Measurements from ENCODE around the gene ENTR1. TPM values are rescaled to one million over a fixed set of nuclear protein-coding genes. Genes with fewer than 3 reads are reported as not detected.

Gene ENTR1
- total RNA-seq, 3 donors from 2014 or later = 27.8 to 47.6 (median 33.2) TPM

DNA sequence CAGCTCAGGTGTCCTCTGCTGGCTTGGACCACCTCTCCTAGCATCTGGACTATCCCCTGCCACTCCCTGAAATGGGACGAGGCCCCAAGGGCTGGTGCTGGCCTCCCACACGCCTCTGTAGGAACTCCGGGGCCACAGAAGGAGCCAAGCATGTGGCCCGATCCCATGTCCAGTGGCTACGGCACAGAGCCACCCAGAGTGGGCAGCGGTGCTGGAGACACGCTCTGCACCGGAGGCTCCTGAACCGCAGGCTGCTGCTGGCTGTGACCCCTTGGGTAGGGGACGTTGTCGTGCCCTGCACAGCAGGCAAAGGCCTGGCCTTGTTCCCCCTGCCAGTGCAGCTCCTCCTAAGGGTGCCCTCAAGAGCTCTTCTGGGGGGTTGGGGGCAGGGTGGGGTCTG, 30.5 kb downstream of the ENTR1 start:
- Histone ChIP-seq H3K9me3 (no peaks in the 10 kb centered on the region), H3K4me1 (ENCODE audit: low read depth) (no peaks in the 10 kb centered on the region), H3K36me3 (ENCODE audit: low read depth) (peaks cover 6% of the 10 kb centered on the region), H3K4me3 (no peak overlapping the region)
- no peak for DNase-seq
- TF ChIP-seq, protein P1, sequence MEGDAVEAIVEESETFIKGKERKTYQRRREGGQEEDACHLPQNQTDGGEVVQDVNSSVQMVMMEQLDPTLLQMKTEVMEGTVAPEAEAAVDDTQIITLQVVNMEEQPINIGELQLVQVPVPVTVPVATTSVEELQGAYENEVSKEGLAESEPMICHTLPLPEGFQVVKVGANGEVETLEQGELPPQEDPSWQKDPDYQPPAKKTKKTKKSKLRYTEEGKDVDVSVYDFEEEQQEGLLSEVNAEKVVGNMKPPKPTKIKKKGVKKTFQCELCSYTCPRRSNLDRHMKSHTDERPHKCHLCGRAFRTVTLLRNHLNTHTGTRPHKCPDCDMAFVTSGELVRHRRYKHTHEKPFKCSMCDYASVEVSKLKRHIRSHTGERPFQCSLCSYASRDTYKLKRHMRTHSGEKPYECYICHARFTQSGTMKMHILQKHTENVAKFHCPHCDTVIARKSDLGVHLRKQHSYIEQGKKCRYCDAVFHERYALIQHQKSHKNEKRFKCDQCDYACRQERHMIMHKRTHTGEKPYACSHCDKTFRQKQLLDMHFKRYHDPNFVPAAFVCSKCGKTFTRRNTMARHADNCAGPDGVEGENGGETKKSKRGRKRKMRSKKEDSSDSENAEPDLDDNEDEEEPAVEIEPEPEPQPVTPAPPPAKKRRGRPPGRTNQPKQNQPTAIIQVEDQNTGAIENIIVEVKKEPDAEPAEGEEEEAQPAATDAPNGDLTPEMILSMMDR (IDR thresholded peaks at IDR 0.05) = no peak
- ATAC-seq = no peak
- intact Hi-C loops (cut with DNase I, micrococcal nuclease) = no loop called here

DNA sequence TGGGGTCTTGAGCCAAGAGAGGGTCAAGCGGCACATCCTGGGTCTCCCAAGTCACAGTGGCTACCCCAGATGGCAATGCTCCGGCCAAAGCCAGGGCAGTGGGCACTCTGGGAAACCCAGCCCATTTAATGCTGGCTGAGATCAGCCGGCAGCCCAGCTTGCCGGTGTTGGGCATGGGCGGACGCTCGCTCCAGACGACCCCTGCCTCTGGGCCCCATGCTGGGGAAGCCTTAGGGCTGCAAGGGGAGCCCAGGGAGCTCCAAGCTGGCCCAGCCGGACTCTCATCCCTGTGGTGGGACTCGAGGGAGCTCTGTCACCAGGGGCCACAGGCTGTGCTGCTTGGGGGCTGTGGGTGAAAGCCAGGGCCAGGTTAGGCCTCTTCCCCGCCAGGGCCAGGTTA, 31.0 kb downstream of the ENTR1 start:
- H3K9me3 ChIP-seq = no peaks in the 10 kb centered on the region
- TF ChIP-seq, protein P1 (IDR thresholded peaks at IDR 0.05) = no peak
- H3K4me1 ChIP-seq (ENCODE audit: low read depth) = no peaks in the 10 kb centered on the region
- H3K4me3 ChIP-seq = no peak overlapping the region
- intact Hi-C loops (cut with DNase I, micrococcal nuclease) = no loop called here
- DNase-seq (no peak), ATAC-seq (no peak)
- peaks cover 6% of the 10 kb centered on the region for H3K36me3 ChIP-seq (ENCODE audit: low read depth)

DNA sequence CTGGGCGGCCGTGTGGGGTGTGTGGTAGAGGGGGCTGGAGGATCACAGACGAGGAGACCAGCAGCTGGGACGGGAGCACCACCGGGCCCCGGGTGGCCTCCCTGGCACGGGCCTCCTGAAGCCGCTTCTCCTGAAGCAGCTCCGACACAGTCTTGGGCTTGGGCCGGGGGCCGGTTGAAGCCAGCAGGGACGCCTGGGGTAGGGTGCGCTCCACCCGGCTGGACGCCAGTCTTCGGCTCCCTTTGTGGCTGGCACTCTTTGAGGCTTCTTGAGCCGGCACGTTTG, 31.5 kb downstream of the ENTR1 start:
- TF ChIP-seq, protein P1 (IDR thresholded peaks at IDR 0.05) = no peak
- Histone ChIP-seq H3K36me3 (ENCODE audit: low read depth) (peaks cover 6% of the 10 kb centered on the region), H3K4me3 (no peak overlapping the region), H3K4me1 (ENCODE audit: low read depth) (no peaks in the 10 kb centered on the region), H3K9me3 (no peaks in the 10 kb centered on the region)
- no peak for ATAC-seq
- intact Hi-C loops (cut with DNase I, micrococcal nuclease) = no loop called here
- no peak for DNase-seq

DNA sequence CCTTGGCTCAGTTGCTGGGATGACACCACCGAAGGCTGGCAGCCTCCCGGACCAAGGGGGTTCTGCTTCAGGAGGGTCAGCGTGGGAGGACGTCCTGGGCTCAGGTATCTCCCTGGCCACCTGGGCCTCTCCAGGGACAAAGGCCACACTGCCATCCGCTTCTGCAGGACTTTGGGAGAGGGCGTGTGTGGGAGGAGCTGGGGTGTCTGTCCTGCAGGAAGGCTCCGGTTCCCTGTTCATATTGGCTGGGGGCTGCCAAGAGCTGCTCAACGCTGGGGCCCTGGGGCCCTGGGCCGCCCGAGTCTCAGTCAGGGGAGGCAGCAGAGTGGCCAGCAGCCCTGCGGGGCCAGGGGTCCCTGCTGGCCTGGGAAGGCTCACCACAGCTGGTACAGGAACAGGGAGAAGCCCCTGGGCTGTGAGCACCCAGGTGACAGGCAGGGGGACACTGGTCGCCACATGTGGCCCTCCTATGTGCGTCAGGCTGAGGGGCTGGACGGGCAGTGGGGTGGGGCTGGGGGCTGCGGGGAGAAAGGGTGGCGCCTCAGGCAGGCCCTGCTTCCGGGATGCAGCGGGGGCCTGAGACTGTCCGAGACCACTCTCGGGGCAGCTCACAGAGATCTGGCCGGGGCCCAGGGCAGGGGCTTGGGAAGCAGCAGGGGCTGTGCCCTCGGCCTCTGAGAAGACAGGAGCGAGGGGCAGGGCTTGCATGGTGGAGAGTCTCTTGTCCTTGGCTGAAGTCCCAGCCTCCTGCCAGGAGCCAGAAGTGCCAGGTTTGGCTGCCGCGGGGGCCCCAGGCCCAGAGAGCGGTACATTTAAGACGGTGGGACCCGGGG, 32.0 kb downstream of the ENTR1 start:
- H3K9me3 ChIP-seq = no peaks in the 10 kb centered on the region
- intact Hi-C loops (cut with DNase I, micrococcal nuclease) = no loop called here
- TF ChIP-seq, protein P1 (IDR thresholded peaks at IDR 0.05) = no peak
- H3K4me1 ChIP-seq (ENCODE audit: low read depth) = no peaks in the 10 kb centered on the region
- peaks cover 6% of the 10 kb centered on the region for H3K36me3 ChIP-seq (ENCODE audit: low read depth)
- DNase-seq = no peak
- no peak for ATAC-seq
- H3K4me3 ChIP-seq = no peak overlapping the region

DNA sequence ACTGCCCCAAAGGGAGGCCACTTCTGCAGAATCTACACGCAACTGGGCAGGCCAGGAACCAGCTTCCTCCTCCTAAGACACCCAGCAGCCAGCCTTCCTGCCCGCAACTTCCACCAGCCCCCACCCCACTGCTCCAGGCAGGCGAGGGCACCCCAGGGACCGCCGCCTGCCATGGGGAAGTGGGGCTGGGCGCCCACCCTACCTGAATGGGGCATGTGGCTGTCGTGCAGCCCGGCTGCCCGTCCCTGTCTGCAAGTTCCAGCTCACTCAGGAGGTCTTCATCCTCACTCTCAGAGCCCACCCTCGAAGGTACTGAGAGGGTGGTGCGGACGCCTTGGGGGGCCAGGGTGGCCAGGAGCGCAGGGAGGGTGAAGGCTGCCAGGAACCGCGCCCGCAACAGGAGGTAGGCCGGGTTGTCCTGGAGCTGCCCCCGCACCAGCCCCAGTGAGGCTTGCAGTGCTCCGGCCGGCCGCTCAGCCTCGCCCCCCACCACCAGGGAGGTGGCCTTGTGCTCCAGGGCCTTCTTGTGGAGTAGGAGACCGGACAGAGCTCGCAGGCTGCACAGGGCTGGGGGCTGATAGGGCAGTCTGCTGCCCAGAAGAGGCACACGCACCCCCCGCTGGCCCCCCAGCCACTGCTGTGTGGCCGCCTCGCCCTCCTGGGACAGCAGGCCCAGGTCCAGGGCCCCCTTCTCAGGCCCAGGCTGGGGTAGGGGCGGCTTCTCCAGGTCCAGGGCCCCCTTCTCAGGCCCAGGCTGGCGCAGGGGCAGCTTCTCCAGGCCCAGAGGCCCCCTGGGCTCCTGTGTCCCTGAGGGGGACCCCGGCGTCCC, 32.9 kb downstream of the ENTR1 start:
- TF ChIP-seq, protein P1 (IDR thresholded peaks at IDR 0.05) = no peak
- Histone ChIP-seq H3K36me3 (ENCODE audit: low read depth) (no peaks in the 10 kb centered on the region), H3K4me1 (ENCODE audit: low read depth) (no peaks in the 10 kb centered on the region), H3K9me3 (no peaks in the 10 kb centered on the region), H3K4me3 (no peak overlapping the region)
- ATAC-seq (no peak), DNase-seq (no peak)
- intact Hi-C loops (cut with DNase I, micrococcal nuclease) = no loop called here
